Right renal pelvis (tissue), 4 donors: ENCODE measurements around the gene ETAA1. TPM values are rescaled to one million over a fixed set of nuclear protein-coding genes. Genes with fewer than 3 reads are reported as not detected.

Experiments used
- DNase-seq, 4 donors: peaks; one replicate each; pipeline ENCODE4 v3.0.0-alpha.2; 2013; ENCODE audit warnings: low read depth in 4 of 4, low spot score in 3 of 4, missing footprints in 1 of 4
- polyA plus RNA-seq, 4 donors: library from polyadenylated mRNA; unstranded; fragments of 120-200 nt; gene quantifications; one replicate each; pipeline ENCODE4 v1.2.1, GENCODE V29; 2013; ENCODE audit not compliant: insufficient read length in 4 of 4

ETAA1 gene
- polyA plus RNA-seq, 4 donors: 22.6 to 29.4 (median 29.3) TPM

DNA sequence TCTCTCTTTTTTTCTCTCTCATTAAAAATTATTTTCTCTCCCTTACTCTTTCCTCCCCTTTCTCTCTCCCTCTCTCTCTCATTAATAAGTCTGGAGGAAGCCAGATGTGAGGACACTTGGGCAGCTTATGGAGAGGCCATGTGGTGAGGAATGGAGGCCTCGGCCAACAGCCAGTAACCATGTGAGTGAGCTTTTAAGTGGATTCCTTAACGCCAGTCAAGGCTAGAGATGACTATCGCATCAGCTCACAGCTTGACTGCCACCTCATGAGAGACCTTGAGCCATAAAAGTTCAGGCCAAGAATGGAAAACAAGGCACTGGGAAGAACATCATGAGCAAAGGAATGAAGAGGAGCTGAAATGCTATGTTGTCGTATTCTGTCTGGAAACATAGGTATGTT, 39.1 kb downstream of the ETAA1 start:
- no peak for DNase-seq

DNA sequence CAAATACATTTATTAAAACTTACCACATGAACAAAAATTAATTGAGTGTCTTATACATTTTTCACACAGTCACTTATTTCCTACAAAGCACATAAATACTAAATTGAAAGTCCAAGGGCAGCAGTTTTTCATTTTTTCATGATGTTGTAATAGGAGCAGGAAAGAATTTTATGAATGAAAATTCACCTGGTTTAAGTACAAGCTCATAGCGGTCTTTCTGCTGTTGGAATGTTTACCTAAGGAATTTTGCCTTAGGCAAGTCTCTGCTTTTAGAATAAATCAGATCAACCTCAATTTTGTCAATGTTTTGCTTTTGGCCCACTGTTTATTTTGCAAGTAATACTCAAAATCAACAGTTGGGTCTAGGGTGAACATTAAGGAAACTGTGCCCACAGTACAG, 40.0 kb downstream of the ETAA1 start:
- DNase-seq: peak in 1 of 4 donors; percentile 14

DNA sequence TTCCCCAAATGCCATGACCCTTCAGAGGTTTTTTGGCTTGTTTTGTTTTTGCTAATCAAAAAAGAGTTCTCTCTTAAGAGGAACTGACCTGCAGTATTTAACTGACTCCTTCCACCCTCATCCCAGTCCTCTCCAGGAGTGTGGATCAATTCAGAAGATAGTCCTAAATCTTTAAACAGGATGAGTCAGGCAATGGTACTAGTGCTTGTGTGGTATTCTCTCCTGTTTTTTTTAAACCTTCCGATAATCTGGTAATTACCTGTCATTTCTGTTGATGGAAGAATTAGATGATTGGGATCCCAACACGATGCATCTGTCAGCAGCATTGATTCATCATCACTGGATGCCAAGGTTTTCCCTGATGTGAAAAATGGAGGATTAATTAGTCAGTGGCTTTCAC, 41.2 kb downstream of the ETAA1 start:
- DNase-seq: no peak

DNA sequence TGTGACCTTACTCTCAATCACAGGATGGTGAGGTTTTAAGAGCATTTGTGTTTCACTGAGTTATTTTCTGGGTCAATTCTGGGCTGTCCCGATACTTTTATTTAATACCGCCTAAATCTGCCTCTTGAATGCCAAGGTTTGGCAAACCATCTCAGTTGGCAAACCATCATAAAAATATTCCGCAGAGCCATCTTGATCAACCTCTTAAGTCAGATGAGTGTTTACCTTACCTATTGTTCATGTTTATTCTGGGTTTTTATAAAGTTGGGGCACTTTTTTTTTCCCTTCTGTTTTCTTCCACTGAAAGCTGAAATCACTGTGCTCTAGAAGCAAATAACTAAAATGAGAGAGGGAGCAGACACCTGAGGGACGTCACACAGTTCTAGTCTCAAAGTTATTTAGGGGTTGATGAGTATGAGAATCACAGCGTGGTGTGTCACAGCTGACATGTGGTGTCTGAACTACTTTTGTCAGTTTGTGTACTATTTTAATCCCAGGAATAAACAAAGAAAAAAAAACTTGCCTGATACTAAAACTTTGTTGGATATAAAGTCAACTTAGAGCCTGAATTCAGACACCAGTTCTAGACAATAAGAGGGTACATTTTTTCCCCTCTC, 48.6 kb downstream of the ETAA1 start:
- no peak for DNase-seq

DNA sequence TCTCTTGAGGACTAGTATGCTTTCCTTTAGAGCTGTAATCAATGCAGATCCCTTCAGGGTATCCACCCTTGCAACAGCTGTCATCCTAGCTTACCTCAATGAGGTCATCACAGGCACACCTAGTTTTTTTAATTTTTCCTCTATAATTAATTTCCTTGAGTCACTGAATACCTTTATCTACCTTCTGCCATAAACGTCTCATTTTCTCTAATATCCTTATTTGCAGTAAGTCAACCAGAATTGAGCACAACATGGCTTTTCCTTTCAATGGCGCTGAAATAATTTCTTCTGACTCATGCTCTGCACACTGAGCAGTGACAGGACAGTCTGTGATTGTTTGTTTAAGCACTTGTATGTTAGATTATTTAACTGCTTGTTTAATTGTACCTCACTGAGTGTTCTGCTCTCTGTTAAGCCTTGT, 49.4 kb downstream of the ETAA1 start:
- no peak for DNase-seq

DNA sequence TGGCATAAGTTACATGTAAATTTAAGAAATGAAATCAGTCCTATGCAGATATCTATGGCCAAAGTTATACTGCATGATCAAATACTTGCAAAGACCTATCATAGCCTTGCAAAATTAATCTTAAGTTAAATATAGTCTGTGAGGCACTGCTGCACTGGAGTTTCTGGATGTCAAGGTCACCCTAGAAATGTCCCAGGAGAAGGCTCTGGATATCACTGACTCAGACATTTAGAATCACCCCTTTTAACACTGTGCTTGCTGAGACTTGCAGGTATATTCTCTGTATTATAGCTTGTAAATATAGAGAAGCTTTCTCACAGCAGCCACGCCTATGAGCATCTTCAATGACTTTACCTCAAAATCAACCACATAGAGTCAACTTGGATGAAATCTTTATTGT, 51.5 kb downstream of the ETAA1 start:
- no peak for DNase-seq

DNA sequence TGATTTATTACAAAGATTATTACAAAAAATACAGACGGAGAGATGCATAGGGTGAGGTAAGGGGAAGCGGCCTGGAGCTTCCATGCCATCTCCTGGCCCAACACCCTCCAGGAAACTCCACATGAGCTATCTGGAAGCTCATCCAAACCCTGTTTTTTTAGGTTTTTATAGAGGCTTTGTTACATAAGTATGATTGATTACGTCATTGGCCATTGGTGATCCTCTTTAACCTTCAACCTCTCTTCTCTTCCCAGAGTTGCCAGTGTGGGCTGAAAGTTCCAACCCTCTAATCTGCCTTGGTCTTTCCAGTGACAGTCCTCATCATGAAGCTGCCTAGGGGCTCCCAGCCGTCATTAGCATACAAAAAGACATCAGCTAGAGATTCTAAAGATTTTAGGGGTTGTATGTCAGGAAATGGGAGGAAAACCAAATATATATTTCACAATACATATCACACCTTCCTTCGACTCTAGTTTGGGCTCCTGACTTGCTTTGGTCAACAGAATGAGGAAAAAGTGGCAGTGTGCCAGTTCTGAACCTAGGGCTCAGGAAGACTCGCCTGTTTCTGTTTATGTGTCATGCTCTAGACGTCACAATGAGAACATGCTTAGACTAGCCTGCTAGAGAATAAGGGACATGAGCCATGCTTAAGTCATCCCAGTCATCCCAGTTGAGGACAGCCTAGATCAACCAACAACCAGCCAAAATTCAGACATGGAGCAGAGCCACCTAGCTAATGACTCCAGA, 54.1 kb downstream of the ETAA1 start:
- DNase-seq: no peak

DNA sequence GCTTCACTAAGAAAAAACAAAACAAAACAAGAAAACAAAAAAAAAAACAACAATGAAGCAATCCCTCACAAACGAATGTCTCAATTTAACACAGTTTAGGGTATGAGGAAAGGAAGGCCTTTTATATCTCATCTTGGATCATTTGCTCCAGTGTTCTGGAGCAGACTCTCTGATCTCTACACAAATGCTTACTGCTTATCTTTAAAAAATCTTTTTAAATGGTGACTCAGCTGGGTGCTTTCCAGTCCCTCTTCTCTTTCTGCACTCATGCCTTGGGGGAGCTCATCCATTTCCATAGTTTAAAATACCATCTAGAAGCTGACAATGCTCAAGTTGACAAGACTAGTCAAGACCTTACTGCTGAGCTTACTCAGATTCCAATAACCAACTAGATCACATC, 56.2 kb downstream of the ETAA1 start:
- DNase-seq: no peak

DNA sequence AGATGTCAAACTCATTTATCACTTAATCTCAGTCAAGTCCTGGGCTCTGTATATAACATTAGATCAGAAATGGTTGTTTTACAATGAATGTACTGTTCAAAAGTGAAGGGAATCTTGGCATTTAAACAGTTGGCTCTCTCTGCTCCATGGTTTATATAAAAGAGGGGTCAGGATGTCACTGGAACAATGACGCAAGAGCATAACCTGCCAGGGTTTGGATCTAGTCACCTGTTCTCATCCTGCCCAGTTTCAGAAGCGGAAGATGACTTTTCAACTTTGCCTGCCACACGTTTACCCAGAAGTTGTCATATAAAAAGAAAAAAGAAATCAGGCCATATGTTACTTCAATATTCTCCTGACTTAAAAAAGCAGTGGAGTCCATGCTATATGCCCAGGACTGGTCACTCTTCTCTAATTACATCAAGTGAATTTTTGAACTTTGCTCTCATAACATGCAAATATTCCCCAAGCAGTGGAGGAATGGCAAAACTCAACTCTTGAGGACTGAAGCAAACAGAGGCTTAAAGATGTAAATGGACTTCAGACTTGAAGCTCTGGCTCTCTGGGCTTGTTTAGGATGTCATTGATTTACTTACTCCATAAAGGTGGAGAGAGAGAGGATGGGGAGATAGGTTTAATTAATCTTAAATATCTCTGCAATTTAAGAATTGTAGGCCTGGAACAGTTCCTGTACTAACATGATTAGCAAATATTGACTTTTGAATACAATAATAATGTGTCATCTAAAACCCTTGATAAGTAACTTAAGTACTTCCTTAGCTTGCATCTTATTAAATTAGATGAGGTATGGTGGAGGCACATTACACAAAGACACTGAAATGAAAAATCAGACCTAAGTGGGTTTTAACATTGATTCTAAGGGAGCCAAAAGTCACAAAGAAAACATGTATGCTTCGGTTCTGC, 58.3 kb downstream of the ETAA1 start:
- no peak for DNase-seq

DNA sequence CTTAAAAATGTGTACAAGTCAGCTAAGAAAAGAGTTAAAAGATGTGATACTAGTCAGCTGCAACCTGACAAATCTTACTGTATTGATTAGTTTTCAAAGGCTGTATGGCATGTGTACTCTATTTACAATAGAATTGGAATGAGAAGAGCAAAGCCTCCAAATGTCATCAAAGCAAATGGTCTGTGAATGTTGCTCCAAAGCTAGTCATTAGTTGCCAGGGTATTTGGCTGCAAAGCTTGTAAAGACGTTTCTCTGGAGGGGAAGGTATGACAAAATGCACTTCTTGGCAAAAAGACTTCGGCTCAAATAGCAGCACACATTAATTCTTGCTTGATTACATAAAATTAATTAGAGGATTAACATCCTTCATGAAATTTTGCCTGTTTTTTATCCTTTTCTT, 59.3 kb downstream of the ETAA1 start:
- DNase-seq: no peak

DNA sequence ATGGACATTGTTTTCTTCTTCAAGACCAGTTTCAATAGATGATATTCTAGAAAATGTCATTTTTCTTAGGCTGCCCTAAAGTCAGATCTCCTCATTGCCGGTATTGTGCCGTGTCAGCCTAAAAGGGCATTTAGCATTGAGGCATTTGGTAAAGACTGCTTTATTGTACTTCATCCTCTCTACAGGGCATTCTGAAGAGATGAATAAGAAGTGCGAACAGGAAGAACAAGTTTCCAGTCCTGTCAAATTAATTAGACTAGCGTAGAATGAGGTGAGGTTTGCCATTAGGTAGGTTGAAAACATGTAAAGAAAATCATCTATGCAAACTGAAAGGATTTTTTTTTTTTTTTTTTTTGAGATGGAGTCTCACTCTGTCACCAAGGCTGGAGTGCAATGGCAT, 60.6 kb downstream of the ETAA1 start:
- DNase-seq: no peak

DNA sequence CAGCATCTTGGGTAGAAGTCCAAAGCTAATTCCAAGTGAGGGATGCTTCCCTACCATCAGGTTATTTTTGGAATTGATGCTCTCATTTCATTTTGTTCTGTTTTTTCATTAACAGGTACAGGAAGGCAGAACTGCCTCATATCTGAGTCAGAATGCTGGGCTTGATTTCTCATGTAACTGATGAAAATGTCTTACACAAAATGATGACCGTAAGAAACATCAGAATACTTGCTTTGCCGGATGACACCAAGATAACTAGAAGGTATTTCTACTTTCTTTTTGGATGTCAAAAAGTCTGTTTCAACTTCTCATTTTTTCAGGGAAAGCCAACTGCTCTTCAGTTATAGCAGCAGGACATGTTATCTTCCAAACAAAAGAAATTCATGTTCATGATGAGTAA, 62.6 kb downstream of the ETAA1 start:
- no peak for DNase-seq
